DND-41 (cell line): ENCODE data around the gene CNOT1.

Experiments
- ATAC-seq: fragments of 200-7000 bp; cut with Tn5 transposase; 3 replicates; pipeline ENCODE4 v1.9.1; 2021; ENCODE audit warnings: low read depth; ENCODE audit not compliant: insufficient read depth
- DNase-seq: peaks from one replicate; pipeline ENCODE4 v3.0.0-alpha.2; 2020
- H2AFZ ChIP-seq: 2 replicates; pipeline ENCODE4 v1.6.0; 2012; ENCODE audit warnings: low read depth, low read length
- H3K27ac ChIP-seq: 2 replicates; pipeline ENCODE4 v1.5.1; 2012; ENCODE audit warnings: low read length, inconsistent platforms
- H3K27me3 ChIP-seq: fragments of 200-600 bp; sonication (generic); 2 replicates; pipeline ENCODE4 v1.6.0; 2012; ENCODE audit warnings: low read length, mild to moderate bottlenecking, inconsistent platforms; ENCODE audit not compliant: insufficient read depth, poor library complexity
- H3K36me3 ChIP-seq: 2 replicates; pipeline ENCODE4 v1.5.1; 2012; ENCODE audit warnings: low read length, inconsistent platforms; ENCODE audit not compliant: insufficient read depth
- H3K4me1 ChIP-seq: 2 replicates; pipeline ENCODE4 v1.5.1; 2012; ENCODE audit warnings: mild to moderate bottlenecking, low read length; ENCODE audit not compliant: insufficient read depth
- H3K4me2 ChIP-seq: 2 replicates; pipeline ENCODE4 v1.6.0; 2012; ENCODE audit warnings: mild to moderate bottlenecking, moderate library complexity, low read length, inconsistent platforms; ENCODE audit not compliant: insufficient read depth
- H3K4me3 ChIP-seq, 2 experiments: fragments of 200-600 bp in 1 of 2; shearing (Covaris generic) in 1 of 2; 2 replicates each; pipeline ENCODE4 v1.5.1; 2012 to 2016; ENCODE audit warnings: inconsistent platforms in 2 of 2, low read length in 2 of 2, mild to moderate bottlenecking in 2 of 2, low read depth in 1 of 2, moderate library complexity in 1 of 2
- H3K79me2 ChIP-seq: 2 replicates; pipeline ENCODE4 v1.6.0; 2012; ENCODE audit warnings: low read length, inconsistent platforms; ENCODE audit not compliant: insufficient read depth
- H3K9ac ChIP-seq: 2 replicates; pipeline ENCODE4 v1.6.0; 2012; ENCODE audit warnings: low read depth, mild to moderate bottlenecking, inconsistent platforms, low read length, moderate library complexity
- H3K9me3 ChIP-seq: 2 replicates; pipeline ENCODE4 v1.5.1; 2012; ENCODE audit warnings: low read length, moderate library complexity, mild to moderate bottlenecking, inconsistent platforms; ENCODE audit not compliant: insufficient read depth, severe bottlenecking
- H4K20me1 ChIP-seq: 2 replicates; pipeline ENCODE4 v1.6.0; 2012; ENCODE audit warnings: low read length; ENCODE audit not compliant: insufficient read depth
- CTCF ChIP-seq: IDR thresholded peaks from 2 replicates; pipeline ENCODE4 v1.5.1; 2012; ENCODE audit warnings: borderline replicate concordance, low read length, moderate library complexity, mild to moderate bottlenecking; ENCODE audit not compliant: poor library complexity, severe bottlenecking; ENCODE audit errors: extremely low read depth
- EZH2 ChIP-seq: IDR thresholded peaks from 3 replicates; pipeline ENCODE4 v1.6.1; 2012; ENCODE audit warnings: borderline replicate concordance, low read depth, mild to moderate bottlenecking, moderate library complexity, low read length, inconsistent platforms; ENCODE audit not compliant: severe bottlenecking

CNOT1 gene

GRCh38 chr16:58516768-58517107 lies 112.9 kb downstream of the CNOT1 start:
- Histone ChIP-seq H3K79me2 (no peaks in the 10 kb centered on the region), H3K27ac (no peak overlapping the region), H3K27me3 (no peaks in the 10 kb centered on the region), H3K4me3 (no peak overlapping the region), H2AFZ (no peak overlapping the region), H4K20me1 (peaks cover 21% of the 10 kb centered on the region), H3K36me3 (peaks cover 76% of the 10 kb centered on the region), H3K4me2 (no peak overlapping the region), H3K9me3 (no peaks in the 10 kb centered on the region), H3K4me1 (no peaks in the 10 kb centered on the region), H3K9ac (no peak overlapping the region)
- DNase-seq (no peak), ATAC-seq (no peak)
- TF ChIP-seq CTCF: no peak
- no peak for TF ChIP-seq EZH2

- TF ChIP-seq CTCF (no peak), EZH2 (no peak)
- H3K79me2 ChIP-seq: no peaks in the 10 kb centered on the region
These were observed 113.5 kb downstream of the CNOT1 start for GRCh38 chr16:58515871-58516767.

GRCh38 chr16:58515125-58515870 lies 114.3 kb downstream of the CNOT1 start, which contains the start of gene SETD6:
Gene SETD6 (plus strand): TSS chr16:58515517. CDS start chr16:58515538, 21 bp downstream.
- Histone ChIP-seq H3K4me2 (no peak within 1 kb of the TSS), H2AFZ (no peak within 1 kb of the TSS), H3K9me3 (no peaks in the 10 kb centered on the region), H3K9ac (no peak within 1 kb of the TSS), H4K20me1 (peaks cover 24% of the 10 kb centered on the region), H3K4me3 (no peak within 1 kb of the TSS), H3K27ac (no peak within 1 kb of the TSS), H3K36me3 (peaks cover 68% of the 10 kb centered on the region), H3K27me3 (no peaks in the 10 kb centered on the region), H3K4me1 (no peaks in the 10 kb centered on the region), H3K79me2 (no peaks in the 10 kb centered on the region)
- TF ChIP-seq CTCF (no peak), EZH2 (no peak)
- DNase-seq (no peak), ATAC-seq (no peak)

More at GRCh38 chr16:58515871-58516767, 113.5 kb downstream of the CNOT1 start:
- no peak for ATAC-seq
- H3K9ac ChIP-seq: no peak overlapping the region
- no peak overlapping the region for H3K4me3 ChIP-seq
- peaks cover 76% of the 10 kb centered on the region for H3K36me3 ChIP-seq
- no peak overlapping the region for H3K27ac ChIP-seq
- DNase-seq: no peak
- H4K20me1 ChIP-seq: peaks cover 24% of the 10 kb centered on the region
- H3K9me3 ChIP-seq: no peaks in the 10 kb centered on the region
- no peak overlapping the region for H2AFZ ChIP-seq
- H3K4me1 ChIP-seq: no peaks in the 10 kb centered on the region
- H3K27me3 ChIP-seq: no peaks in the 10 kb centered on the region
- H3K4me2 ChIP-seq: no peak overlapping the region
